Measurements from ENCODE around the gene MRPL39. TPM values are rescaled to one million over a fixed set of nuclear protein-coding genes. Genes with fewer than 3 reads are reported as not detected.
A peak's percentile ranks its signal among the peaks of the same experiment; 100 is the strongest.

MRPL39 gene
- total and polyA plus RNA-seq, 9 of the 15 experiments (the other 6 are each of a cell fraction or from before 2014, with no cell fraction given), result 65.4 to 247 (median 105) TPM

DNA sequence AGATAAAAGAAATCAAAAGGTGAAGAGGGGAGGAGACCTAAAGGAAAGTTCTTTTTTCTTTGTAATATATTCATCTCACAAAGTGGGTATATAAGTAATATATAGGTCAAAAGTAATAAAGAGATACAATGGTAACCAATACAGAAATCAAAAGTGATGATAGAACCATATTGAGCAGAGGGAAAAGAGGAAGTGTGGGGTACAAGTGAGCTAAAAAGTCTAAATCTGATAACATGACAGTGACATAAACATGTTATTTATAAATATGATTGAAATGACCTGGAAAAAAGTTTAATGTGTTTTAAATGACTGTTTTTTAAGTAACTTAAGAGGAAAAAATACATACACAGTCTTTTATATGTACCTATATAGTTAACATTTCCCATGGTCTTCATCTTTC lies 70.5 kb downstream of the MRPL39 start:
- CTCF ChIA-PET (ENCODE audit: low intra/inter-chr PET ratio), result no interaction called here
- no peak for ATAC-seq
- no TSS peak for BruUV-seq (replicated peaks)

DNA sequence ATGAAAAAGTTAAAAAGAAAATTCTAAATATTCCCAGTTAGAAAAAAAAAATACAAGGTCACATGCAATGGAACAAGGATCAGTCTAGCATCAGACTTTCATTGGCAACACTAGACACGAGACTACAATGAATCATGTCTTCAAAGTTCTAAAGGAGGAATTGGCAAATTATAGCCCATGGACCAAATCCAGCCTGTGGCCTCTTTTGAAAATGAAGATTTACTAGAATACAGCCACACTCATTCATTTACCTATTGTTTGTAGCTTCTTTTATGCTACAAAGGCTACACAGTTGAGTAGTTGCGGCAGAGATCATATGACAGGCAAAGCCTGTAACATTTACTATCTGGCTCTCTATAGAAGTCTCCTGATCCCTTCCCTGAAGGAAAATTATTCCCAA lies 71.4 kb downstream of the MRPL39 start:
- no peak for FAIRE-seq
- WGBS (ENCODE audit: insufficient coverage, low coverage, missing lambda C conversion rate), result 0% methylated on average over 2 of the region's 2 CpGs
- TF ChIP-seq ESRRB (CRISPR knock-in tag; IDR thresholded peaks at IDR 0.05; ENCODE audit: borderline replicate concordance), result no peak
- TF ChIP-seq, protein P1, sequence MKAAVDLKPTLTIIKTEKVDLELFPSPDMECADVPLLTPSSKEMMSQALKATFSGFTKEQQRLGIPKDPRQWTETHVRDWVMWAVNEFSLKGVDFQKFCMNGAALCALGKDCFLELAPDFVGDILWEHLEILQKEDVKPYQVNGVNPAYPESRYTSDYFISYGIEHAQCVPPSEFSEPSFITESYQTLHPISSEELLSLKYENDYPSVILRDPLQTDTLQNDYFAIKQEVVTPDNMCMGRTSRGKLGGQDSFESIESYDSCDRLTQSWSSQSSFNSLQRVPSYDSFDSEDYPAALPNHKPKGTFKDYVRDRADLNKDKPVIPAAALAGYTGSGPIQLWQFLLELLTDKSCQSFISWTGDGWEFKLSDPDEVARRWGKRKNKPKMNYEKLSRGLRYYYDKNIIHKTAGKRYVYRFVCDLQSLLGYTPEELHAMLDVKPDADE (conservative IDR thresholded peaks at IDR 0.05; ENCODE audit: control insufficient read depth, low read depth, low read length), result no peak
- TF ChIP-seq ZNF79 (CRISPR knock-in tag; IDR thresholded peaks at IDR 0.05; ENCODE audit: low read depth), result no peak
- TF ChIP-seq, protein P2, sequence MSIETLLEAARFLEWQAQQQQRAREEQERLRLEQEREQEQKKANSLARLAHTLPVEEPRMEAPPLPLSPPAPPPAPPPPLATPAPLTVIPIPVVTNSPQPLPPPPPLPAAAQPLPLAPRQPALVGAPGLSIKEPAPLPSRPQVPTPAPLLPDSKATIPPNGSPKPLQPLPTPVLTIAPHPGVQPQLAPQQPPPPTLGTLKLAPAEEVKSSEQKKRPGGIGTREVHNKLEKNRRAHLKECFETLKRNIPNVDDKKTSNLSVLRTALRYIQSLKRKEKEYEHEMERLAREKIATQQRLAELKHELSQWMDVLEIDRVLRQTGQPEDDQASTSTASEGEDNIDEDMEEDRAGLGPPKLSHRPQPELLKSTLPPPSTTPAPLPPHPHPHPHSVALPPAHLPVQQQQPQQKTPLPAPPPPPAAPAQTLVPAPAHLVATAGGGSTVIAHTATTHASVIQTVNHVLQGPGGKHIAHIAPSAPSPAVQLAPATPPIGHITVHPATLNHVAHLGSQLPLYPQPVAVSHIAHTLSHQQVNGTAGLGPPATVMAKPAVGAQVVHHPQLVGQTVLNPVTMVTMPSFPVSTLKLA (conservative IDR thresholded peaks at IDR 0.05), result no peak
- no peak for TF ChIP-seq FOXA1 (IDR thresholded peaks at IDR 0.05; ENCODE audit: borderline replicate concordance)
- TF ChIP-seq NFRKB (IDR thresholded peaks at IDR 0.05; ENCODE audit: low read depth), result no peak
- no peak for TF ChIP-seq CCAR2 (IDR thresholded peaks at IDR 0.05; ENCODE audit: low read depth, low read length)
- TF ChIP-seq, protein P3, sequence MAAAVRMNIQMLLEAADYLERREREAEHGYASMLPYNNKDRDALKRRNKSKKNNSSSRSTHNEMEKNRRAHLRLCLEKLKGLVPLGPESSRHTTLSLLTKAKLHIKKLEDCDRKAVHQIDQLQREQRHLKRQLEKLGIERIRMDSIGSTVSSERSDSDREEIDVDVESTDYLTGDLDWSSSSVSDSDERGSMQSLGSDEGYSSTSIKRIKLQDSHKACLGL (CRISPR knock-in tag; IDR thresholded peaks at IDR 0.05; ENCODE audit: borderline replicate concordance, poor library complexity, severe bottlenecking), result no peak
- TF ChIP-seq SLC30A9 (CRISPR knock-in tag; IDR thresholded peaks at IDR 0.05), result no peak

More for the DNA sequence above, 70.5 kb downstream of the MRPL39 start:
- Histone ChIP-seq H3K9ac (ENCODE audit: insufficient read depth in 1 of 2, low read depth in 2 of 2, low read length in 2 of 2) (no peak overlapping the region), H2AFZ (ENCODE audit: low read depth, low read length) (no peak overlapping the region), H3K4me3 (no peak overlapping the region), H3K27ac (ENCODE audit: extremely low read depth, low read depth, low read length) (no peak overlapping the region), H3K9me1 (ENCODE audit: control insufficient read depth, insufficient read depth, low read length) (no peaks in the 10 kb centered on the region), H3K4me2 (ENCODE audit: insufficient read depth, low read length) (no peak overlapping the region), H3K36me3 (ENCODE audit: control insufficient read depth, insufficient read depth, low read length) (no peaks in the 10 kb centered on the region), H3K4me1 (replicated peaks in 1 of 2; ENCODE audit: control insufficient read depth in 2 of 2, insufficient read depth in 2 of 2, low read length in 2 of 2) (no peaks in the 10 kb centered on the region), H3K79me2 (ENCODE audit: control insufficient read depth, insufficient read depth, low read length) (no peaks in the 10 kb centered on the region), H3K27me3 (ENCODE audit: control insufficient read depth in 2 of 2, insufficient read depth in 2 of 2, low read length in 2 of 2) (no peaks in the 10 kb centered on the region), H3K9me3 (replicated peaks; ENCODE audit: control insufficient read depth, insufficient read depth, low read depth, low read length) (no peaks in the 10 kb centered on the region), H4K20me1 (replicated peaks; ENCODE audit: control insufficient read depth, insufficient read depth, low read length) (no peaks in the 10 kb centered on the region)
- DNase-seq (ENCODE audit: extremely low read depth in 1 of 4, low spot score in 3 of 4) (no peak), FAIRE-seq (no peak)
- TF ChIP-seq, protein P4, sequence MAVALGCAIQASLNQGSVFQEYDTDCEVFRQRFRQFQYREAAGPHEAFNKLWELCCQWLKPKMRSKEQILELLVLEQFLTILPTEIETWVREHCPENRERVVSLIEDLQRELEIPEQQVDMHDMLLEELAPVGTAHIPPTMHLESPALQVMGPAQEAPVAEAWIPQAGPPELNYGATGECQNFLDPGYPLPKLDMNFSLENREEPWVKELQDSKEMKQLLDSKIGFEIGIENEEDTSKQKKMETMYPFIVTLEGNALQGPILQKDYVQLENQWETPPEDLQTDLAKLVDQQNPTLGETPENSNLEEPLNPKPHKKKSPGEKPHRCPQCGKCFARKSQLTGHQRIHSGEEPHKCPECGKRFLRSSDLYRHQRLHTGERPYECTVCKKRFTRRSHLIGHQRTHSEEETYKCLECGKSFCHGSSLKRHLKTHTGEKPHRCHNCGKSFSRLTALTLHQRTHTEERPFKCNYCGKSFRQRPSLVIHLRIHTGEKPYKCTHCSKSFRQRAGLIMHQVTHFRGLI (CRISPR knock-in tag; IDR thresholded peaks at IDR 0.05), result no peak
- TF ChIP-seq SPI1 (IDR thresholded peaks at IDR 0.05; ENCODE audit: borderline replicate concordance, low read depth, low read length), result peak; percentile 36; the same call in 1 of the 2 replicates
- intact Hi-C loops (cut with micrococcal nuclease) (no loop called here), in situ Hi-C loops (cut with MboI) (no loop called here)
- POLR2A ChIA-PET, result interaction anchor here (0.7 kb wide), 1 partner anchor 9 kb away, joined by 3 read pairs; no protein-coding TSS in a partner anchor

More for the DNA sequence above, 71.4 kb downstream of the MRPL39 start:
- H3K36me3 ChIP-seq (ENCODE audit: control insufficient read depth, insufficient read depth, low read length), result no peaks in the 10 kb centered on the region
- no peaks in the 10 kb centered on the region for H3K4me1 ChIP-seq (replicated peaks in 1 of 2; ENCODE audit: control insufficient read depth in 2 of 2, insufficient read depth in 2 of 2, low read length in 2 of 2)
- POLR2A ChIA-PET, result no interaction called here
- H4K20me1 ChIP-seq (replicated peaks; ENCODE audit: control insufficient read depth, insufficient read depth, low read length), result no peaks in the 10 kb centered on the region
- H3K9me1 ChIP-seq (ENCODE audit: control insufficient read depth, insufficient read depth, low read length), result no peaks in the 10 kb centered on the region
- CTCF ChIA-PET (ENCODE audit: low intra/inter-chr PET ratio), result no interaction called here
- H3K27ac ChIP-seq (ENCODE audit: extremely low read depth, low read depth, low read length), result no peak overlapping the region
- DNase-seq (ENCODE audit: extremely low read depth in 1 of 4, low spot score in 3 of 4) (no peak), ATAC-seq (no peak)
- H3K9me3 ChIP-seq (replicated peaks; ENCODE audit: control insufficient read depth, insufficient read depth, low read depth, low read length), result no peaks in the 10 kb centered on the region
- intact Hi-C loops (cut with micrococcal nuclease) (no loop called here), in situ Hi-C loops (cut with MboI) (no loop called here)
- H3K79me2 ChIP-seq (ENCODE audit: control insufficient read depth, insufficient read depth, low read length), result no peaks in the 10 kb centered on the region
- no TSS peak for BruUV-seq (replicated peaks)
- no peak overlapping the region for H3K4me2 ChIP-seq (ENCODE audit: insufficient read depth, low read length)
- no peak overlapping the region for H3K4me3 ChIP-seq
- H2AFZ ChIP-seq (ENCODE audit: low read depth, low read length), result no peak overlapping the region
- no peaks in the 10 kb centered on the region for H3K27me3 ChIP-seq (ENCODE audit: control insufficient read depth in 2 of 2, insufficient read depth in 2 of 2, low read length in 2 of 2)
- no peak overlapping the region for H3K9ac ChIP-seq (ENCODE audit: insufficient read depth in 1 of 2, low read depth in 2 of 2, low read length in 2 of 2)
